HG02852 (cell line): ENCODE data around the gene FGFR3.
"Not testable (repeated sequence)": the region's sequence is repeated elsewhere in the genome, so short reads cannot be mapped to it uniquely, and the experiment has no call there.

ENCODE experiments used
- ATAC-seq: cut with Tn5 transposase; IDR thresholded peaks from one replicate; pipeline ENCODE4 v1.9.1; 2021; ENCODE audit warnings: mild to moderate bottlenecking, moderate library complexity; ENCODE audit not compliant: unreplicated experiment

The FGFR3 gene

GRCh38 chr4:1836650-1837049, 43.6 kb downstream of the FGFR3 start:
- ATAC-seq: no peak

GRCh38 chr4:1837069-1837468, 44.0 kb downstream of the FGFR3 start:
- ATAC-seq: no peak

- no peak for ATAC-seq
These were observed 46.2 kb downstream of the FGFR3 start for GRCh38 chr4:1839282-1839681.

- no peak for ATAC-seq
These were observed 48.3 kb downstream of the FGFR3 start for GRCh38 chr4:1841201-1841886.

DNA sequence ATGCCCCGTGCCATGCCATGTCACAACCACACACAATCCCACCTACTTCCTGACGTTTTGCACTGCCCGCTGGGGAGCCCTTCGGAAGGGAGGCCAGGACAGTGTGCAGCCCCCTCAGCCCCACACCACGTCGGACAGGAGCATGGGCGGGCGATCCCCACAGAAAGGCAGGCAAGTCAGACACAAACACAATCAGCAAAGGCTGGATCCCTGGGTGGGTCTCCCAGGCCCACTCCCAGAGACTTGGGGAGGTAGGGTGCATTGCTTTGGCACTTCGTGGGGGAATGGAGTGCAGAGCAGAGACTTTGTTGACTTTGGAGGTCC, 48.8 kb downstream of the FGFR3 start:
- ATAC-seq: no peak

DNA sequence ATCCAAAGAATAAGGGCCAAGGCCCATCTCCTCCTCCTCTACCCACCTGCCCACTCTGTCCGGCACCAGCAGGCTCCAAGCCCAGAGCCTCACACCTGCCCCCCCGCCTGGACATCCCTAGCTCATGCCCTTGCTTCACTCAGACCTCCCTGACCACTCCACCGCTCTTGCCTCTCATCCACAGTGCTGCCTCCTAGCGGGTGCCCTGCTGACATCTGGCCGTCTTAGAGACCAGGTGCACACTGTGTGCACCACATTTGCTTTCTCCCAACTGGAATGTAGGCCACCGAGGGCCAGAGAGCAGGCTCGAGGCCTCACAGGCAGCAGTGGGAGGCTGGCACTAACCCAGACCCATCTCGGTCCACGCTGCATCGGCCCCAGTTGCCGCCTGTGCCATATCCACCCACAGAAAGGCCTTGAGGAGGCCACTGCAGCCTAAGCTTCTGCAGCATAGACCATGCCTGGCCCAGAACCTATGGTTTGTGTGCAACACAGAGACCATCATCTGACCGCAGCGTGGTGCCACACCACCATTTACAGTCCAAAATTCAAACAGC, 49.3 kb downstream of the FGFR3 start:
- ATAC-seq: no peak

DNA sequence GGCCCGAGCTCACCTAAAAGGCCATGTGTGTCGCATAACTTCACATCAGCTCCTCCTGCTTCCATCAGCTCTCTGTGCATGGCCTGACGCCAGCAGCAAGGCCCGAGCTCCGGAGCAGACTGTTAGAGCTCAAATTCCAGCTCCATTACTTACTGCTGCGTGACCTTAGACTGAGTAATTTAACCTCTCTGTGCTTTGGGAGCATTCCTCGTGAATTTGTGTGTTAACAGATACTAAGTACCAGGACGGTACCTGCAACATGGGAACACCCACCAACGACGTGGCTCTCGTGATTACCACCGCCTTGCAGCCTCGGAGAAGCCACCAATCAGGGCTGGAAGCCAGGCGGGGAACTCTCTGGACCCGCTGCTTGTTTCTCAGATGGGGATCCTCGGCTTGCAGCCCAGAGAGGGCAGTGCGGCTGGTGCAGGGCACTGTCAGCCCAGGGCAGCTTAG, 49.9 kb downstream of the FGFR3 start:
- ATAC-seq: no peak

GRCh38 chr4:1843852-1844251, 50.8 kb downstream of the FGFR3 start:
- no peak for ATAC-seq

DNA sequence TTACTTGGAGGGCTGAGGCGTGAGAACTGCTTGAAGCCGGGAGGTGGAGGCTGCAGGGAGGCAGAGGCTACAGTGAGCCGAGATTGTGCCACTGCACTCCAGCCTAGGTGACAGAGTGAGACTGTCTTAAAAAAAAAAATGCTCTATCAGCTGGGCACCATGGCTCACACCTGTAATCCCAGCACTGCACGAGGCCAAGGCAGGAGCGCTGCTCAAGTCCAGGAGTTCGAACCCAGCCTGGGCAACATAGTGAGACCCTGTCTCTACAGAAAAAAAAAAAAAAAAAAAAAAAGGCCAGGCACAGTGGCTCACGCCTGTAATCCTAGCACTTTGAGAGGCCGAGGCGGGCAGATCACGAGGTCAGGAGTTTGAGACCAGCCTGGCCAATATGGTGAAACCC, 51.5 kb downstream of the FGFR3 start:
- not testable (repeated sequence) for ATAC-seq

DNA sequence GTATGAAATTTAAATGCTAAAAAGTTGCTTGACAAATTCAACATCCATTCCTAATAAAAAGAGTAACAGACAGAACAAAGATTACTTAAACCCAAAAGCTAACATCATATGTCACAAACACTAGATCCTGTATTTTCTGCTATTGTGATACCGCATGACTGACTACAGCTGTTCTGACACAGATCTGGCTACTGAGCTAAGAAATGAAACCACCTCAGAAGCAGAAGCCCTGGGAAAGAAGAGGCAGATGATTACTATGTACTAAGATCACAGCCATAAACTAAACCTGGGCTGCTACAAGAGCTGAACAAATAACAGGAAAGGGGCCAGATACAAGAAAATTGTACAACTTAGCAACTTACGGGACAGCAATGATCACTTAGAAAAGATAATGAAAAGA, 53.5 kb downstream of the FGFR3 start:
- peak; percentile 55 for ATAC-seq

DNA sequence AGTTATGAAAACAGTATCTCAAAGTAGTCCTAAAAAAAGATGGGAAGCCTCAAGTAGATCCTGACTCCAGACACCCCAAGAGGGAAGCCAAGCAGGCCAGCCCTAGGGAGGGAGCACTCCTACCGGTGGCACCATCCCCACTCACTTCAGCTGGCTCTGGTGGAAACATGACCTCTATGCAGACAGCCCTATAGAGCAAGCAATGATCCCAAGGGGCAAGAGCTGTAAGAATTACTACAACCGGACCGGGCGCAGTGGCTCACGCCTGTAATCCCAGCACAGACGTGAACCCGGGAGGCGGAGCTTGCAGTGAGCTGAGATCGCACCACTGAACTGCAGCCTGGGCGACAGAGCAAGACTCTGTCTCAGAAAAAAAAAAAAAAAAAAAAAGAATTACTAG, 57.2 kb downstream of the FGFR3 start:
- no peak for ATAC-seq

GRCh38 chr4:1851160-1851559, 58.1 kb downstream of the FGFR3 start:
- no peak for ATAC-seq

GRCh38 chr4:1851575-1852410, 58.7 kb downstream of the FGFR3 start:
- ATAC-seq: no peak

GRCh38 chr4:1852904-1853623, 60.0 kb downstream of the FGFR3 start:
- no peak for ATAC-seq

- no peak for ATAC-seq
These were observed 61.7 kb downstream of the FGFR3 start for GRCh38 chr4:1854752-1855151.

DNA sequence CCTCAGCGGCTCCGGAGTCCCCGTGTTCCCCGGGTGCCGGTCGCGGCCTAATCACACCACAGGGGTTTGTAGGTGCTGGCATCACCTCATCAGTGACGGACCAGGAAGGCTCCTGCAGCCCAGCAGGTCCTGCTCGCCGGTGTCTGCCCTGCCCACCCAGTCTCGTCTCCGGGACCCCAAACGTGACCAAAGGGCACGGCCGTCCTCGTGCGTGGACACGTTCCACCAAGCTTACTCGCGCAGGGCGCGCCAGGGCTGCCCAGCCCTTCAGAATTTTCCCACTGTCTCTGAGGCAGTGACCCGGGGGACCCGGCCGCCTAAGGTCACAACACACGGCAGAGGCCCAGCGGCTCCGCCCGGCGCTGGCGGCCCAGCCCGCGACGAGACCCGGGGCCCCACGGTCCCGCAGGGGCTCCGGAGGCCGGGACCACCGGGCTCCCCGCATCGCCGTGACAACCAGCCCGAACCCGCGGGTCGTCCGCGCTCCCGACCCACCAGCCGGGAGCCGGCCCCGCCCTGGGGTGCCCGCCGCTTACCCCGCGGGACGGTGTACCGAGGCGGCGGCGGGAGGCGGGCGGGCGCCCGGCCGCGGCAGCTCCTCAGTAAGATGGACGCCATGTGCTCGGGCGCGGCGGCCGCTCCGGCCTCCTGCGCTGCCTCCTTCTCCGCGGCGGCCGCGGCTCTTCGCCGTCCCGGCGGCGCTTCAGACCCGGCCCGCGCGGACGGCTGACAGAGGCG, 62.4 kb downstream of the FGFR3 start:
- peak; percentile 22 for ATAC-seq

GRCh38 chr4:1856071-1856942, 63.2 kb downstream of the FGFR3 start, which contains the start of gene LETM1:
TSS of gene LETM1 (minus strand) at chr4:1856156. CDS start at chr4:1855950, 206 bp downstream.
- ATAC-seq: peak; percentile 80

DNA sequence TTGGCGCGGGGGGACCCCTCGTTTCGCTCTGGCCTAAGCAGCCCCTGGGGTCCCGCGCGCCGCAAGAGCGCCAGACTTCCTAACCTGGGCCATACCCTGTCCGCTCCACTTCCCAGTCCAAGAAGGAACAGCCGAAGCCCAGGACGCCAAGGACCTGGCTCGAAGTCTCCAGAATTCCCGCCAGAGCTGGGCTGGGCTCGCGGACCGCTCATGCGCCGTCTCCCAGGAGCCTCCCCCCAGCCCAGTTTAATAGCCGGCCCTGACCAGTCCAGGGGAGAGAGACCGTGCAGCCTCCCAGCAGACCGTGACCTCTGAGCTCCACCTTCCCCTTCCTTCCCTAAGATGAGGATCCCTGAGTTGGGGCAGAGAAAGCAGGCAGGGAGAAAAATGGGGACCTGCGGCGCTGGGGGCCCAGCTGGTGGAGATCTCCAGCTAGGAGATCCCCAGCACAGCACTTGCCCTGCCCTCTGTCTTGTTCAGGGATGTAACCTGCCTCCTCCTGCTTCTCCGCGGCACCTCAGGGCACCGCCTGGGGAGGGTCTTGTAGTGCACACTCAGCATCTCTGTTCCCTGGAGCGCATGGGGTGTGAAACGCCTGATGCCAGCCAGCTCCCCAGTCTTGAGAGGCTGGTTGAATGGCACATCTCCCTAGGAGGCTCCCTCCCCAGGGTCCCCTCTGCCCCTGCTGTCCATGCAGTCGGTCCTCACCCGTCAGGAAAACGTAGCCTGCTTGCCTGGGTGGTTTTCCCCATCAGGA, 64.0 kb downstream of the FGFR3 start:
- ATAC-seq: no peak

DNA sequence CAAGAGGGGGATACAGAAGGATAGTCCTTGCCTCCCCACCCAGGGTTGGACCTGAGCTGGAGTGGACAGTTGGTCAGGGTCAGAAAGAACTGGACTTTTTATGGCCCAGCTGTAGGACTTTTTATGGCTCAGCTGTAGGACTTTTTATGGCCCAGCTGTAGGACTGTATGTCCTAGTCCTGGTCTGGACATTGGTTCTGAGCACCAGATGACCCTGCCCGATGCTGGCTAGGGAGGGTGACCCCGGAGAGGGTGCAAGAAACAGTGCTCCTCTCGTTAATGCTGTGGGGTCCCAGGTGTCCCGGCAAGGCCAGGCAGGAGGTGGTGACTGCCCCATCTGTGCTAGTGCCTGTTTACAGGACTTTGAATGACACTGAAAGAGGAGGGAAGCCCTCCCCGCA, 64.8 kb downstream of the FGFR3 start:
- no peak for ATAC-seq
